ENCODE results near the gene ZNF175.

The ZNF175 gene

GRCh38 chr19:51586799-51587198 lies 15.7 kb downstream of the ZNF175 start:
- no peak overlapping the region for H3K4me3 ChIP-seq (replicated peaks; ENCODE audit: insufficient read depth, low read length)
- no peak overlapping the region for H3K27ac ChIP-seq (replicated peaks)
- TF ChIP-seq SPI1 (IDR thresholded peaks at IDR 0.05; ENCODE audit: borderline replicate concordance, low read depth): no peak
- TF ChIP-seq, protein P1, sequence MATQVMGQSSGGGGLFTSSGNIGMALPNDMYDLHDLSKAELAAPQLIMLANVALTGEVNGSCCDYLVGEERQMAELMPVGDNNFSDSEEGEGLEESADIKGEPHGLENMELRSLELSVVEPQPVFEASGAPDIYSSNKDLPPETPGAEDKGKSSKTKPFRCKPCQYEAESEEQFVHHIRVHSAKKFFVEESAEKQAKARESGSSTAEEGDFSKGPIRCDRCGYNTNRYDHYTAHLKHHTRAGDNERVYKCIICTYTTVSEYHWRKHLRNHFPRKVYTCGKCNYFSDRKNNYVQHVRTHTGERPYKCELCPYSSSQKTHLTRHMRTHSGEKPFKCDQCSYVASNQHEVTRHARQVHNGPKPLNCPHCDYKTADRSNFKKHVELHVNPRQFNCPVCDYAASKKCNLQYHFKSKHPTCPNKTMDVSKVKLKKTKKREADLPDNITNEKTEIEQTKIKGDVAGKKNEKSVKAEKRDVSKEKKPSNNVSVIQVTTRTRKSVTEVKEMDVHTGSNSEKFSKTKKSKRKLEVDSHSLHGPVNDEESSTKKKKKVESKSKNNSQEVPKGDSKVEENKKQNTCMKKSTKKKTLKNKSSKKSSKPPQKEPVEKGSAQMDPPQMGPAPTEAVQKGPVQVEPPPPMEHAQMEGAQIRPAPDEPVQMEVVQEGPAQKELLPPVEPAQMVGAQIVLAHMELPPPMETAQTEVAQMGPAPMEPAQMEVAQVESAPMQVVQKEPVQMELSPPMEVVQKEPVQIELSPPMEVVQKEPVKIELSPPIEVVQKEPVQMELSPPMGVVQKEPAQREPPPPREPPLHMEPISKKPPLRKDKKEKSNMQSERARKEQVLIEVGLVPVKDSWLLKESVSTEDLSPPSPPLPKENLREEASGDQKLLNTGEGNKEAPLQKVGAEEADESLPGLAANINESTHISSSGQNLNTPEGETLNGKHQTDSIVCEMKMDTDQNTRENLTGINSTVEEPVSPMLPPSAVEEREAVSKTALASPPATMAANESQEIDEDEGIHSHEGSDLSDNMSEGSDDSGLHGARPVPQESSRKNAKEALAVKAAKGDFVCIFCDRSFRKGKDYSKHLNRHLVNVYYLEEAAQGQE (IDR thresholded peaks at IDR 0.05; ENCODE audit: insufficient replicate concordance, low read depth): no peak
- TF ChIP-seq CTCF (IDR thresholded peaks at IDR 0.05; ENCODE audit: insufficient read depth, low read length): no peak
- no peak for TF ChIP-seq GABPA (IDR thresholded peaks at IDR 0.05; ENCODE audit: low read depth)
- no peaks in the 10 kb centered on the region for H3K27me3 ChIP-seq (ENCODE audit: insufficient read depth, poor library complexity, severe bottlenecking)
- no peak for DNase-seq (ENCODE audit: low read depth in 1 of 2, low spot score in 1 of 2)

DNA sequence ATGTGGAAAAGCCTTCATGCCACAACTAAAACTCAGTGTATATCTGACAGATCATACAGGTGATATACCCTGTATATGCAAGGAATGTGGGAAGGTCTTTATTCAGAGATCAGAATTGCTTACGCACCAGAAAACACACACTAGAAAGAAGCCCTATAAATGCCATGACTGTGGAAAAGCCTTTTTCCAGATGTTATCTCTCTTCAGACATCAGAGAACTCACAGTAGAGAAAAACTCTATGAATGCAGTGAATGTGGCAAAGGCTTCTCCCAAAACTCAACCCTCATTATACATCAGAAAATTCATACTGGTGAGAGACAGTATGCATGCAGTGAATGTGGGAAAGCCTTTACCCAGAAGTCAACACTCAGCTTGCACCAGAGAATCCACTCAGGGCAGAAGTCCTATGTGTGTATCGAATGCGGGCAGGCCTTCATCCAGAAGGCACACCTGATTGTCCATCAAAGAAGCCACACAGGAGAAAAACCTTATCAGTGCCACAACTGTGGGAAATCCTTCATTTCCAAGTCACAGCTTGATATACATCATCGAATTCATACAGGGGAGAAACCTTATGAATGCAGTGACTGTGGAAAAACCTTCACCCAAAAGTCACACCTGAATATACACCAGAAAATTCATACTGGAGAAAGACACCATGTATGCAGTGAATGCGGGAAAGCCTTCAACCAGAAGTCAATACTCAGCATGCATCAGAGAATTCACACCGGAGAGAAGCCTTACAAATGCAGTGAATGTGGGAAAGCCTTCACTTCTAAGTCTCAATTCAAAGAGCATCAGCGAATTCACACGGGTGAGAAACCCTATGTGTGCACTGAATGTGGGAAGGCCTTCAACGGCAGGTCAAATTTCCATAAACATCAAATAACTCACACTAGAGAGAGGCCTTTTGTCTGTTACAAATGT lies 16.4 kb downstream of the ZNF175 start:
- Histone ChIP-seq H3K27me3 (ENCODE audit: insufficient read depth, poor library complexity, severe bottlenecking) (no peaks in the 10 kb centered on the region), H3K27ac (replicated peaks) (no peak overlapping the region), H3K4me3 (replicated peaks; ENCODE audit: insufficient read depth, low read length) (no peak overlapping the region)
- TF ChIP-seq, protein P1 (IDR thresholded peaks at IDR 0.05; ENCODE audit: insufficient replicate concordance, low read depth): no peak
- TF ChIP-seq GABPA (IDR thresholded peaks at IDR 0.05; ENCODE audit: low read depth): no peak
- no peak for TF ChIP-seq SPI1 (IDR thresholded peaks at IDR 0.05; ENCODE audit: borderline replicate concordance, low read depth)
- TF ChIP-seq CTCF (IDR thresholded peaks at IDR 0.05; ENCODE audit: insufficient read depth, low read length): no peak
- TF ChIP-seq POLR2AphosphoS5 (IDR thresholded peaks at IDR 0.05; ENCODE audit: low read depth): no peak
- no peak for DNase-seq (ENCODE audit: low read depth in 1 of 2, low spot score in 1 of 2)

DNA sequence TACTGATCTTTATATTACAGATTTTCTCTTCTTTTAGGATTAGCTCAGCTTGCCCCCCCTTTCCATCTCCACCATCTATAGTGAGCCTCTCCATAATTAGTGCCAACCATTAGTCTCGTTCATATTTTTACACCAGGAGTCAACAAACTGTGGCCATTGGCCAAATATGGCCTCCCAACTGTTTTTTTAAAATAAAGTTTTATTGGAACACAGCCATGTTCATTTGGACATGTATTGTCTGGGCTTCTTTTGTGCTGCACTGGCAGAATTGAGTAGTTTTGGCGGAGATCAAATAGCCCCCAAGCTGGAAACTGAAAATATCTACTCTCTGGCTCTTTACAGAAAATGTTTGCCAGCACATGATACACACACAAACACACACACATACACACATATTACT lies 18.4 kb downstream of the ZNF175 start:
- Histone ChIP-seq H3K27ac (replicated peaks) (no peak overlapping the region), H3K4me3 (replicated peaks; ENCODE audit: insufficient read depth, low read length) (no peak overlapping the region), H3K27me3 (ENCODE audit: insufficient read depth, poor library complexity, severe bottlenecking) (no peaks in the 10 kb centered on the region)
- no peak for DNase-seq (ENCODE audit: low read depth in 1 of 2, low spot score in 1 of 2)
- TF ChIP-seq POLR2AphosphoS5 (IDR thresholded peaks at IDR 0.05; ENCODE audit: low read depth) (no peak), CTCF (IDR thresholded peaks at IDR 0.05; ENCODE audit: insufficient read depth, low read length) (no peak), GABPA (IDR thresholded peaks at IDR 0.05; ENCODE audit: low read depth) (no peak), SPI1 (IDR thresholded peaks at IDR 0.05; ENCODE audit: borderline replicate concordance, low read depth) (no peak)
- TF ChIP-seq, protein P1 (IDR thresholded peaks at IDR 0.05; ENCODE audit: insufficient replicate concordance, low read depth): no peak
